AG20443 (cell line): ENCODE measurements around the gene AVPR2.

ENCODE experiments used
- DNase-seq: peaks from one replicate; pipeline ENCODE4 v3.0.0; 2012; ENCODE audit warnings: low spot score, mixed read lengths

Gene AVPR2

DNA sequence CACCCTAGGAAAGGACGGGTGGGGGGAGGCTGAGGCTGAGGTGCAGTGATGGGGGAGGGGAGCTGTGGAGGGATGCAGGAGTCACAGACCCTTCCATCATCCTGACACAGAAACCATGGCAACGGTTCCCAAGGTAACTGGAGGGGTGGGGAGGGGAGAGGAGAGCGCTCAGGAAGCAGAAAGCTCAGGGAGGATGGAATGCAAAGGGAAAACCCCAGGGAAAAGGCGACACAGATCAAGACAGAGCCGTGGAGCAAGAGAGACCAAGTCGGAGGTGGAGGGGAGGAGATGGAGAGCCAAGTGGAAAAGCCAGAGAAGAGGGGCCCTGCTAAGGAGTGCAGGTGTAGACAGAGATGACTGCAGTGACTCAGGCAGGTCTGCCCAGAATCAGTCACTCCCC, 33.0 kb upstream of the AVPR2 start:
- no peak for DNase-seq

DNA sequence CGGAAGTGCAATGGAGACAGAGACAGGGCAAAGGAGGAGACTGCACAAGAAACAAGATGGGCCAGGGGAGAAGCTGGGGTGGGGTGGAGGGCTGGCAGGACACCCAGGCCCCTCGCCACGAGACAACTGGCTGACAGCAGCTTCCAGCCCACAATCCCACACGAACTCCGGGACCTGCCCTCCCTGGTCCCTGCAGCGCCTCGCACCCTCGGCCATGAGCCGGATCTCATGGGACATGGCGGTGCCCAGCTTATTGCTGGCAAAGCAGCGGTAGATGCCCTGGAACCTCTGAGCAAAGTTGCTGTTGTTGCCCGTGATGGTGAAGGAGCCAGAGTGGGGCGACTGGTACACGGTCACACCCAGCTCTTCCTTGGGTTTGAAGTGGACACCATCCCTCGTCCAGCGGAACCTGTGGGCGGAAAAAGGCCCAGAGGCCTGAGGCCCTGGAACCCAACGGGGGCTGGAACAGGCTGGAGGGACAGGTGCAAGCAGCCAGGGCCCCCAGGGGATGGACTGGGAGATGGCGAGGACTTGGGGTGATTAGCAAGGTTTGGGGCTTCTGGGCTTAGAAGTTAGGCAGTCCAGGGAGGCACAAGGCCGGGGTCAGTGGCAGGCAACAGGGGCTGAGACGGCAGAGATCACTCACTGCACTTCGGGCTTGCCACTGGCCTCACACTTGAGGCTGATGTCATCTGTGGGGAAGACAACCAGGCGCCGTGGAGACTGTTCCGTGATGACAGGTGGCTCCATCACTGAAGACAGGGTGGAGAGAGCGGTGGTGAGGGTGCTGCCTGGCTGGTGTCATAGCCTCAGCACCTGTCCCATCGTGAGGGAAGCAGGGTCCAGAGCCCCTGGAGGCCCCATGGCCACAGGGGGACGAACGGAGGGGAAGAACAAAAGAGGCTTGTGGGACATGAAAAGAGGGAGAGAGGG, 32.3 kb upstream of the AVPR2 start:
- no peak for DNase-seq

DNA sequence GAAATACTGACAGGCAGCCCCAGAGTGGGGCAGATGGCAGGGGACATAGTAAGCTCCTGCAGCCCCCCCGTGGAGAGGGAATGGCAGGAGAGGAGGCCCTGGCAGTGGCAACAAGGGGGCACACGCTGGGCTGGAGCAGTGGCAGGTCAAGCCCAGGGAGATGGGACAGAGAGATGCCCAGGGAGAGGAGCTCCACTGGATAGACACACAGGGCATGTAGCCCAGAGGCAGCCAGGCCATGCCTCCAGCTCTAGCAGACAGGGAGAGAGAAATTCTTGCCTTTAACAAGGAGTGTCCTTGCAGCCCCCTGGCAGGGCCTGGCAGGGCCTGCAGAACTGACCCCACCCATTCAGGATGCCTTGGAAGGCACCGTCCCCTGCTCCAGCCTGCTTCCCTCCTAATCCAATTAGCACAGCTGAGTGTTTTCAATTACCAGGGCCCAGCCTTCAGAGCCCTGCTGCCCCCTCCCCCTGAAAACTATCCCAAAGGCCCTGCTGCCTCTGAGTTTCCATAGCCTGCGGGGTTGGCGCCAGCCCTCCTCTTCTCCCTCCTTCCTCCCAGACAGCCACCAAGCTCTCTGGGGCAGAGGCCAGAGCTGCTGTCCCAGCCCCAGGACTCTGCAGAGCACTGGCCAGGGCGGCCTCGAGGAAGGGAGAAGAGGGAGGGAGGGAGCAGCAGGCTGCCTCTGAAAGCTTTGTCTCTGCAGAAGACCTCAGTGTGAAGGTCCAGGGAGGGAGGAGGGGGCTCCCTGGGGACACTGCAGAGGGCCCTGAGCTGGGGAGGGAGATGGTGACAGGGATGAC, 31.0 kb upstream of the AVPR2 start:
- DNase-seq, result no peak

DNA sequence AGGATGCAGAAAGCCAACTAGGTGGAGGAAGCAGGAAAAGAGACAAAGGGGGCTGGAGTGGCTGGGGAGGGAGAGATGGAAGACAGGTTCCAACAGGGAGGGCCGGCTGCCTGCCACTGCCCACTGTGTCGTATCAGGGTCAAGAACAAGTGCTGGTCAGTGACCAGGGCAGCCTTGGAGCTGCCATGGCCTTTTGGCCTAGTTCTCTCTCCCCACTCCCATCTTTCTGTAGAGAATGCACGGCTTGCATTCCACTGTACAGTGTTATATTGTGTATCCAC, 30.4 kb upstream of the AVPR2 start:
- DNase-seq, result no peak

DNA sequence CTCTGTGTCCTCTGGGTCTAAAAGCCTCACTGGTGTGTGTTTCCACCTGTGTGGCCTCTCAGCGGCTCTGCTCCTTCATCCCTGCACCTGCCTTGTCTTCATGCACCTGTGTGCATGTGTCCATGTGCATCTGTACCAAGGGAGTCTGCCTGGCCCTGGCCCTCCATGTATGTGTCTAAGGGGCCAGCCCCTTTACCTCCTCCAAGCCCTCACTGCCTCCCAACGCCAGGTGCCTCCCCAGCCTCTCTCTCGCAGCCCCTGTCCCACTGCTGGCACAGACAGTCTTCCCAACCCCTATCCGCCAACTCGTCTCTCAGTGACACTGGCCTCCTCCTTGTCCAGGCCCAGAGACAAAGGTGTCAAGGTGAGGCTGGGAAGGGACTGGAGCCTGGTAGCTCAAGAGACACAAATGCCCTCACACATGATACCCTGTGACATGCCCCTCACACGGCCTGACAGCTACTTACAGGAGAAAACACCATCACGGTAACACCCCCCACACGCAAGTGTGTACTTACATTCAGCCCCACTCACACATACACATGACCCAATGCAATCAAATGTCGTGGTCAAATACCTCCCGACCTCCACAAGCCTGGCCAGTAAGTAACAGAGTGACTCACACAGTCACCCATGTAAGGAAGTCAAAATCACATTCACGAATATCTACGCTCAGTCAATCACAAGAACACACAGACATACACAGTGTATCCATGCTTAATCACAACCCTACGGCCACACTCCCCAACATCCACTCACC, 29.9 kb upstream of the AVPR2 start:
- no peak for DNase-seq

DNA sequence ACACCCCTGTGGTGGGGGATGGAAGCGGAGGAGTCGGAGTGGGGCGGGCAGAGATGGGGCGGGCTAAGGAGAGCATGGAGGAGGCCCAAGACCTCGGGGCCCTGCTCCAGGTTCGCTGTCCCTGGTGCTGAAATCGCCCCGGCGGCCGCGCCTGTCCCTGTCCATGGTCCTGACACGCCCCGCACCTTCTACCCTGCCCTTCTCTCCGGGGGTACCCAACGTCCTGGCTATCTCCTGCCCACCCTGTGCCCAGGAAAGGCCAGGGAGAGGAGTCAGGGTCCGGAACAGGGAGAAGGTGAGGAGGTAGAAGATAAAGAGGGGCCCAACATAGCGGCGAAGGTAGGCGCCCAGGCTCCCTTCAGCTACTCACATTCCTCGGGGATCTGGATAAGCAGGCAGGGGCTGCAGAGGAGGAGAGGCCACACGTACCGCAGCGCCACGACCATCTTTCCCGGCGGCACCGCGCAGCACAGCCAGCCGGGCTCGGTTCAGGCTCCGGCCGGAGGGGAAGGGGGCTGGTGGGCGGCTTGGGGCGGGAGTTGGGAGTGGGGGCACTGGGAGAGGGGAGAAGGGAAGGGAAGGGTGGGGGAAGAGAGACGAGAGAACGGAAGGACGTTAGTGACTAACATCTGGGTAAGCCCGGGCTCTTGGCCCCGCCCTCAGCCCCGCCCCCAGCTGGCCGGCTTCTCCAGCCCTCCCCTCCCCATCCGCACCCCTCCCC, 28.9 kb upstream of the AVPR2 start:
- DNase-seq, result peak; percentile 77

DNA sequence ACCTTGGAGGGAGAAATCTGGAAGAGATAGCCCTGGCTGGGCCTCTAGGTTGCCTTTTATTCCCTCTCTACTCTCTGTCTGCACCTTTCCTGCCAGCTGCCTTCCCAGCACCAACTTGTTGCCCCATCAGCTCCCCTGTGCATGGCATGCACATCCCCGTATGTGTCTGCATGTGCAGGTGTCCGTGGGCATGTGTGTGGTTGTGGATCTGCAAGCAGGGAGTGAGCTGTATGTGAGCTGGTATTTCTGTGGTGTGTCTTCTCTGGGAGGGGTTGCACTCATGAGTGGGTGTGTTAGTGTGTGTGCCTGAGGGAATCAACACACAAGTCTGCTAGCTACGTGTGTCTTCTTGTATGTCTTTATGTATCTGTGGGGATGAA, 28.4 kb upstream of the AVPR2 start:
- no peak for DNase-seq

DNA sequence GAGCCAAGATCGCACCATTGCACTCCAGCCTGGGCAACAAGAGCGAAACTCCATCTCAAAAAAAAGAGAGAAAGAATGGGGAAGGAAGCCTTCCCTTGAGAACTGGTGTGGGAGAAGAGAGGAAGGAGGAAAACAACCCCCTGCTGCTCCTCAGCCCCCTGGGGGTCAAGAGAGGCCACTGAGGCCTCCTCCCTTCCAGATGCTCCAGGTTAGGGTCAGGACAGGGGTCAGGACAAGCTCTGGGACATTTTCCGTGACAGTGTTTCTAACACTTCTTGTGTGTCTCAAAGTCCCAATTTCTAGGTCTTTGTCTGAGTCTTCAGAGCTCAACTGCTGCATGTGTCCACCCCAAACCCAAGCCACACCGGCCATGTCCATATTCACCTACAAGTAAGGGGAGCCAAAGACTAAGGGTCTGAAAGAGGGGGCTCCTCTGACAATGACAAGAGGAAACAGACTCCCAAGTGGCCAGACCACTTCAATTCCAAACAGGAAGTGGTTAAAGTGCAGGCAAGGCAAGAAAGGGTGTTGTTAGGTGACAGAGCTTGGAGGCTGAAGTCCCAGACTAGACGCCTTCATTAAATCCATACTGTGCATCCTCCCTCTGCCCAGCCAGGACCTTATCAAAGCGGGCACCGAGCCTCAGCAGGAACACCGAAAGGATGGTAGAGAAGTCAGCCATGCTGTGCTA, 26.8 kb upstream of the AVPR2 start:
- DNase-seq, result no peak

DNA sequence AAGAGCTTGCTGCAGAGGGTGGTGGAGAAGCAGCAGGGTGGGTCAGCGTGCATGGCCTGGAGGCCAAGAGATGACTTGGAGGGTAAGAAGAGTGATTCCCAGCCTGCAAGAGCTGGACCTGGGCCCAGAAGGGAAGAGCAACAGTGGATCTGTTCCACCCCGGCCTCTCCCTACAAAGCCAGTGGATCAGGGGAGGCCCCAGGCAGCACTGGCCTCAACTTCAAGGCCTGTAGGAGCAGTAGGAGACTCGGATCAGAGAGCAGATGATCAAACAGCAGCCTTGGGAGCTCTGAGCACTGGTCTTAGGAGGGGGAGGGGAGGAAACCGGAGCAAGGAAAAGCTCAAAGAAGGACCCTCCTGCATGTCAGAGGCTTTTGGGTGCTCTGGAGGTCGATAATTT, 26.1 kb upstream of the AVPR2 start:
- DNase-seq, result no peak

DNA sequence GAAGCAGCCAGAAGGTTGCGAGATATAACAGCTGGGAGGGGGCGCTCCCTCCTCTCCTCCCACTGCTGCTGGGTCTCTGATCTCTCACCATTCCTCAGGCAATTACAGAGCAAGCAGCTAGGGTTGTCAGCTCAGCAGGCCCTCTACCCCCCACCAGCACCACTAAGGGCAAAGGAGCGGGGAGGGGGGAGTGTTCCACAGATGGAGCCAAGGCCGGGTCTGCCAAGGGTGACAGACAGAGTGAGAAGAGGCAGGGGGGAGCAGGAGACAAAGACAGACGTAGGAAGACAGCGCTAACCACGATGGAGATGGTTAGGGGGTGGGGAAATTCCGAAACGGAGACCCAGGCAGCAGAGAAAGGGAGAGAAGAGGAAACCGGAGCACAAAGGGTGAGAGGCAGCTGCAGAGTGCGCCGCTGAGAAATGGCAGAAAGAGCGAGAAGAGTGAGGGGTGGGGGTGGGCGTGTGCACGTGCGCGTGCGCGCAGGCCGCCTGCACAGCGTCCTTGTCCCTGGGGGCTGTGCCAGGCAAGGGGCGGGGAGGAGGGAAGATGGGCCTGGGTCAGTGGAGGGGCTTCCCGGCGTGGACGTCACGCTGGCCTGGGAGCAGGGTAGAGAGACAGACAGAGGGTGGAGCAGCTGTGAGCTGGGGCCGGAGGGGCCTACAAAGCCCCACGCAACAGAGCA, 25.4 kb upstream of the AVPR2 start:
- DNase-seq, result no peak

DNA sequence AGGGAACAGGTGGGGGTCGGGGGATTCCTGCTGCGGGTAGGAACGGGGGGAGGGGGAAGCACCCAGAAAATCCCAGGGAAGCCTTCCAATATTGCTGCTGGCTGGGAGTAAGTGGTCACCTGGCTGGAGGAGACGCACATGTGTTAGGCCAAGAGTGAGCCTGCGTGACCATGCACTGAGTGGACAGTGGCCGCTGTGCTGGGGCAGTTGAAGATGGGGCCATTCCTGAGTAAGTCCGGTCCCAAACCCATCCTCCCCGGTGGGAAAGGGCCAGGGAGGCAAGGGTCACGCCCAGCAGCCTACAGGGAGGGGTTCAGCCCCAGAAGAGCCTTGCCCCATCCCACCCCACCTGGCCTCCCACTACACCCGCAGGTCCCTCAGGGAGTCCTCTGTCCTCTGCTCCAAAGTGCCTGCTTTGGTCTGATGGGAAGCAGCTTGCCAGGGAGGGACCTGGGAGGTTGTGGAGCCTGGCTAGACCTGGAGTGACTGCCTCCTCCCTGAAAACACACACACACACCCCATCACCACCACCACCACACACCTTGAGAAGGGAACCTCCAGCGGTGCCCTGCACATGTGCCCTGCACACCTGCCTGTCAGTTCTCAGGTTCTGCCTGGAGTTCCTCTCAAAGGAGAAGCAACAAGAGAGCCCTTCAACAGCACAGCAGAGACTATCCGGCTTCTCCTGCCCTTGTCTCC, 24.6 kb upstream of the AVPR2 start:
- no peak for DNase-seq

DNA sequence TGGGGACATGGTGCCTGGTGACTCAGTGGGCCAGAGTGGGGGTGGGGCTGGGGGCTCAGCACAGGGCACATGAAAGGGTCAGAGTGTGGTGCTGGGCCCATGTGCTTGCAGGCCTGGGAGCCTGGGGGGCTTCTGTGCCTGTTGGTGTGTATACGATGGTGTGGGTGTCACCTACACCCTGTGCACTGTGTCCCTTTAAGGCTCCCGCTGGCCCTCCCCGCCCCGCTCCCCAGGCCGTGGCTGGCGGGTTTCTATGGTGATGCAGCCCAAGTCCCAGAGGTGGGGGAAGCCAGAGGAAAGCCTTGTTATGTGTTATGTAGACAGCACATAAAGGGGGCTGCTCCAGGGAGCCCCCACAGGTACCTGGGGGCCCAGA, 24.0 kb upstream of the AVPR2 start:
- DNase-seq, result no peak

DNA sequence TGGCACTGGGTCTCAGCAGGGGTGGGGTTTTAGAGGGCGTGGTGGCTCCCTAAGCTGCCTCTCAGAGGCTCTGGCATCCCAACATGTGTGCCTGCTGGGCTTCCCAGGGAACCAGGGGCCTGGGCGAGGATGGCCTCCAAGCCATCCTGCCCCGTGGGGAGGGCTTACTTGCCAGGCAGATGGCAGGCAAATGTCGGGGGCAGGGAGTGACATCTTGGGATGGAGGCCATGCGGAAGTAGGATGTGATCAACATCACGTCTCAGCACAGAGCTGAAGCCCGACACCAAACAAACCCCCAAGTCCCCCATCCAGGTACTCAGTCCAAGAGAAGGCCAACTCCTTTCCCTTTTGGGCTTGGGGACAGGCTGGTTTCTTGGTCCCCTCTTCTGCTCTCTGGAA, 23.2 kb upstream of the AVPR2 start:
- DNase-seq, result no peak

DNA sequence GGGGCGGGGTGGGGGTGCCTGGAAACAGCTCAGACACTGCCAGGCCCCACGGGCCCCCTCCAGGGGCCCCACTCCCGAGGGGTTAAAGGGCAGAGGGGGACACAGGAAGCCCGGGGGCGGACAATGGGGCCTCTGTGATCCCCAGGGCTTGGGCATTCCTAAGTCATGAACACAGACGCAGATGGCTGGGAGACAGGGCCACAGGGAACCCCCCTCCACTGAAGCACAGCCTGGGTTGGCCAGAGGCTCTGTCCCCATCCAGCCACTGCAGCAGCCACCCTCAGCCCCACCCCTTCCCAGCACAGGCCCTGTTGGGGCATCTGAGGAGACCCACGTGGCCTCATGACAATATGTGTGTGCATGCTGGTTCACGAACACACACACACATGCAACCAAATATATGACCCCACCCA, 22.4 kb upstream of the AVPR2 start:
- DNase-seq, result no peak

DNA sequence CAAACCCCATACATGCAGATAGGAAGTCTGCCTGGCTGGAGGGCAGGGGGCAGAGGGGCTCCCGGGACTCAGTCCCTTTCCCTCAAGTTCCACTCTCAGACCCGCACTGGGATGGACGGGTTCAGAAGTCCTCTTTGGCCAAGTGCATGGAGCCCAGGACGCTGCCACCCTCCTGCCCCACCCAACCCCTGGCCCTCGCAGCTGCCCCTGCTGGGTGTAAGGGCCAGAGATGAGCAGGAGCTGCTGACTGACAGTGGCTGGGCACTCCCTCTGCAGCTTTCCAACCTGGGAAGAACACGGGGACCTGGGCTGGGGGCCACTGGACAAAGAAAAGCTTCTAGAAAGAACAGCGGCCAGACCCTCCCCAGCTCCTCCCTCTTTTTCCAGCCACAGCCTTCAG, 21.9 kb upstream of the AVPR2 start:
- no peak for DNase-seq

DNA sequence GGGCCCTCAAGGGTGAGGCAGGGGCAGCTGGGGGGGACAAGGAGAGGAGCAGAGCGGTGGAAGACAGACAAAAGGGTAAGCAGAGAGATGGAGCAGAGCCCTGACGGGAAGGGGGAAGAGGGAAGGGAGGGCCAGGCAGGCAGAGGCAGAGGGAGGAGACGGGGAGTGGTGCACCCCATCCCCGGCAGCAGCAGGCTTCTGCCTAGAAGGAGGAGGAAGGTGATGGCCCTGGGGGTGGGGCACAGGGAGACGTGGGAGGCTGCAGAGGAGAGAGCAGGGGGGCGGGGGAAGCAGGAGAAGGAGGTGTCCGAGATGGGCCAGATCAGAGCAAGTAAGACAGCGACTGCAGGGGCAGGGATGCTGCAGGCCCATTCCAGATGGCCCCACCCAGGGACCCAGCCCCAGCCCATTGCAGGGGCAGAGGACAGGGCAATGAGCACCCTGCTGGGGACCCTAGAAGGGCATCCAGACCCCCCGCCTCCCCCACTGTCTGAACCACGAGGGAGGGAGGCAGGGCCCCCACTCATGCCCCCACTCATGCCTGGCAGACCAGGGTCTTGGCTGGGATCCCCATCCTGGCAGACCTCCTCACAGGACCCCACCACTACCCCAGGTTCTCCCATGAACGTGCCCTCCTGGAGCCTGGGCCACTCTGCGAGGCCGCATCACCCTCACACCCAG, 21.2 kb upstream of the AVPR2 start:
- no peak for DNase-seq

DNA sequence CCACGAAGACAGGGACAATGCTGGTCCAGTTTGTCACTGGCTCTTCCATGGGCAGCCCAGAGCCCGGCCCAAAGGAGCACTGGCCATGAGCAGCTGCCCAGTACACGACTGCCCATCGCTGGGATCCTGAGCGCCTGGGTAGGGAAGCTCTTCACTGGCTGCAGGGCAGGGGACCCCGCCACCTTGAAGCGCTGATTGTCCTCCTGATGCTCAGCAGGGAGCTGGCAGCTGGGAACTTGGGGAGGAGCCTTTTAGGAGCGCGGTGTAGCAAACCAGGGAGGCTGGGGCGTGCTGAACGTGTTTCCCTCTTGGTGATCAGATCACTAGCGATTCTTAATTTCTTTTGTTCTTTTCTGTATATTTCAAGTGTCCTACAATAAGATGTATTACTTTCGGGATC, 20.3 kb upstream of the AVPR2 start:
- no peak for DNase-seq

DNA sequence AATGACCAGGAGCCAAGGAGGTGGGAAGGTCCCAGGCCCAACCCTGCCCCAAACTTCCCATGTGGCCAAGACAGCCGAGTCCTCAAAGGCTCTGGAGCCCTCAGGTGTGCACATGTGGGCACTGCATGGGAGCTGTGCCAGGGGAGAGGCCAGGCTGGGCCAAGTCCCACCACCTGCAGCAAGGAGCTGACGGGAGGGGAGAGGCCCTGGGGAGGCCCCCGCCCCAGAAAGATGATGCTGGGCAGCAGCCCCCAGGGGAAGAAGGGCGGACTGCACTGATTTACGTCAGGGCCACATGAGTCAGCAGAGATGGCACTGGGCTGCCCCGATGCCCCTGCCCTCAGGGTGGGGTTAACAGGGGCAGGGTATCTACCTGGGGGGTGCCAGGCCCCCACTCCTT, 19.9 kb upstream of the AVPR2 start:
- no peak for DNase-seq

DNA sequence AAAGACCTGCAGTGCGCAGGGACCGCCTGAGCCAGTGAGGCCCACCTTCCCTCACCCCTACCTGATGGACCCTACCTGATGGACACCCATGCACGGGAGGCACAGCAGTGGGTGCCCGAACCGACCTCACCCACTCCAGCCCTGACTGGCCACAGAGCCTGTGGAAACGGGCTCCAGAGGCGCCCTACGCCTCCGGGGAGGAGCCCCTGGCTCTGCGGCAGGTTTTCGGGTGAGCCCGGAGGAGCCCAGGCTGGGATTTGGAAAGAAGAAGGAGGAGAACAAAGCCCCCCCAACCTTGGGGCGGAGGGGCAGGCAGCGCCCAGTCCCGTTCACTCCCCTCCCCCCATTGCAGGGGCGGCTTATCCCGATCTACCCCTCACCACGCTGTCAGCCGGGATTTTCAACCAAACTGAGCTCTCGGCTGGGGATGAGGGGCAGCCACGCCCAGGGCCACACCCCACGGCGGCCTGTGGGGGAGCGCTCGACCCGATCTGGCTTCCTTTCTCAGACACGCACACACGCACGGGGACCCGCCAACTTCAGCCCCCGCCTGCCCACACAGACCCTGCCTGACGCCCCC, 19.2 kb upstream of the AVPR2 start:
- DNase-seq, result no peak
